ENCODE measurements around the gene CRLF1.
"Not testable (repeated sequence)": the region's sequence is repeated elsewhere in the genome, so short reads cannot be mapped to it uniquely, and the experiment has no call there.

CRLF1 gene

DNA sequence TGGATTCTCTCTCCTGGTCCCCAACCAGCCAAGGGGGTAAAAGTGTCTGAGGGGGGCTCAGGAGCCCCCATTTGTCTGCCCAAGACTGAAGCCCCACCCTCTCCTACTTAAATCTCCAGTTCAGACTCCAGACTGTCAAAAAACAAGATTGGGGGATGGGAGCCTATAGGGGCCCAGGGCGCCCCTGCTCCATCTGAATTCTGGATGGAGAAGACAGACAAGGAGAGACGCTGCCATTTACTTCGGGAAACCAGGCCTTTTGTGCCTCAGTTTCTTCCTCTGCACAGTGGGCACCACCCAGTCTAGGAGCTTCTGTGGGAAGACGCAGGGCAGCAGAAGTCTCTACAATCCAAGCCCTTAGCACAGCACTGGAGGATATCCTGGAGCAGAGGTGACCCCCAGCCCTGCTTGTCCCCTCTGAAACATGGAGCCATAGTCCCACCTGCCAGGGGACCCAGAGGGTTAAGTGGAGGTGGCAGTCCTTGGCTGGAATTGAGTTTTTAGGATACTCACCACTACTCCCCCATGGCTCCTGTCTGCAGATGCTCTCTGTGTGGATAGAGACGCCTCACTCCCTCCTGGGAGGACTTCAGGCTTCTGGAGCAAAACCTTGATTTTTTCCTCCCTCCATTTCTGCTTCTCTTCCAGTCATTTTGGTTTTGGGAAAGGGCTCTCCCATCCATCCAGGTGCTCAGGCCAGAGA, 1.7 kb upstream of the CRLF1 start:
- no peak for DNase-seq

DNA sequence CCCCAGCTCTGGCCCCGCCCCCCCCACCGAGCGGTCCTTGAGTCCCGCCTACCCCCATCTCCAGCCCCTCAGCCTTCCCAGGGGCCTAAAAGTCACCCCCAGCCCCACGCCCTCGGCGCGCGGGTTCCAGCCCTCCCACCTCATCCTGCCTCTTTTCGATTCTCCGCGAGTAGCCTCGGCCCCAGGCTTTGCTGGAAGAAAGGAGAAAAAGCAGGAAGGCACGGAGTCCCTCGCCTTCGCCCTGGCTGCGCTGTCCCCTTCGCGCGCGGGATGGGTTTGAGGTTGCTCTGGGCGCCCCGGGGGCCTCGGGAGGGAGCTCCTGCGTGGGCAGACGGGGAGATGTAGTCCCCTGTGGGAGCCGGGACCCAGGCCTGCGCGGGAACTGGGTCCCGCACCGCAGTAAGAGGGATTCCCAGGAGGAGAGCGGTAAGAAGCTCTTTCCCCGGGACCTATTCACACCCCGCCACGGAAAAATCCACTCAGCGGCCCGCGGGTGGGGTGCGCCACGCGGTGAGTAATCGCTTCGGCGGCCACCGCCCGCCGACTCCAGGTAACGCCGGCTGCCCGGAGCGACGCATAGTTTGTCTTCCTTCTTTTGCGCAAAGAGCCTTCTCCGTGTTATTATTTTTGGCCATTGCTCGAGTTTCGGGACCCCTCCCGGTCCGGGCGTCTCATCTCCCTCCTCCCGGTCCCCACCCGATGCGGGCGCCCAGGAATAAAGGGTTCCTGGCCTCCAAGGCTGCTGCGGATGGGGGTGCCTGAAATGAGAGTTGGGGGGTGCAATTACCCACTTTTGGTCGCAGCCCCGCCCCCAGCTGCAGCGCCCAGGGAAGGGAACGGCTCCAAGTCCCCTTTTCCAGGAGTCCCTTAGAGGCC, 865 bp upstream of the CRLF1 start:
- DNase-seq: no peak

DNA sequence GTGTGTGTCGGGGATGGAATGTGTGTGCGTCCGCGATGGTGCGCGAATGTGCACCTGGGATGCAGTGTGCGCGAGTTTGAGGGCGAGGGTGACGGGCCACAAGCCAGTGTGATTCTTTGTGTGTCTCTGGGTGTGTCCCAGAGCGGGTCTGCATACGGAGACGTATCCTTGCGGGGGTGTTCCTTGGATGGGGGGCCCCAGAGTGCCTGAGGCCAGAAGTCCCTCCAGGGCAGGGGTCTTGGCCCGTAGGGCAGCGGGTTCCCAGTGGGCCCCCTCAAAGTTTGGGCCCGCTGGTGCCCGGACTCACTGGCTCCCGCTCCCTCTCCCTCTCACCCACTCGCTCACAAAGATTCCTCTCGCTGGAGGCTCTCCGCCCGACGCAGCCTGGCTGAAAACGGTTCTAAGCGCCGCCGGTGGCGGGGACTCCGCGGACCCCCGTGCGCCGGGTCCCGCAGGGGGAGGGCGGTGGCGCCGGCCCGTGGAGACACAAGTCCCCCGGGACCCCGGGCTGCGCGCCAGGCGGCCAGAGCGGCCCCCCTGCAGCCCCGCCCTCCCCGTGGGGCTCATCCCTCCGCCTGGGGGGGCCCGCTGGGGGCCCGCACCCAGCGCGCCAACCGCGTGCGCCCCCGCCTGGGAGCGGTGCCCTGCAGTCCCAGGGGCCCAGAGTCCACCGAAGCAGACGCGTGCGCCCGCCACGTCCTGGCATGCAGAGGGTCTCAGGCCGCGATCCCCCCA, 886 bp downstream of the CRLF1 start:
- no peak for DNase-seq

DNA sequence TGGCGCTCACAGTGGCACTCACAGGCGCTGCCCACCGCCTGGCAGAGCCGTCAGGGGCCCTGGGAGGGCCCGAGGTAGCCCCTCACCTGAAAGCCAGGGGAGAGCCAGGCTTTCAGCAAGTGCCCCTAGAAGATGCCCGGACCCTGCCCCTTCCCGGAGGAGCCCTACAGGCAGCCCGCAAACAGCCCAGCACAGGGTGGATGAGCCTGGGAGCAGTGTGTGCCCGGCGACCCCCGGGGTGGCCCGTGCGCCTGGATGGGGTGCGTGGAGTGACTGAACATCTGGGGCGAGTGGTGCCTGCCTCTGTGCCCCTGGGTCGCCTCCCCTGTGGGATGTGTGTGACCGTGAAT, 1.4 kb downstream of the CRLF1 start:
- DNase-seq: no peak

DNA sequence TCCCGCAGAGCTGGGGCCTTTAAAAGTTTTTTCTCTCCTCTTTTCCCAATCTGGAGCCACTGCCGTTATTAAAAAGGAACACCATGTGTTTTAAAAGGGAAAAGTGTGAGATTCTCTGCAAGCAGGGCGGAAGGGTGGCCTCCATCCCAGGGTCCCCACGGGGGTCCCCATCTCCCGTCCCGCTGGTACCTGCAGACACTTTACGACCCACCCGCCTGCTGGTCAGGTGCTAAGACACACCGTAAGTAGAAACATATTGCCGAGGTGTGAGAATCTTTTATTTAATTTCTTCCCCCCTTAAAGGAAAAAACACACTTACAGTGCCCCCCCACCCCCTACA, 1.8 kb downstream of the CRLF1 start:
- no peak for DNase-seq

DNA sequence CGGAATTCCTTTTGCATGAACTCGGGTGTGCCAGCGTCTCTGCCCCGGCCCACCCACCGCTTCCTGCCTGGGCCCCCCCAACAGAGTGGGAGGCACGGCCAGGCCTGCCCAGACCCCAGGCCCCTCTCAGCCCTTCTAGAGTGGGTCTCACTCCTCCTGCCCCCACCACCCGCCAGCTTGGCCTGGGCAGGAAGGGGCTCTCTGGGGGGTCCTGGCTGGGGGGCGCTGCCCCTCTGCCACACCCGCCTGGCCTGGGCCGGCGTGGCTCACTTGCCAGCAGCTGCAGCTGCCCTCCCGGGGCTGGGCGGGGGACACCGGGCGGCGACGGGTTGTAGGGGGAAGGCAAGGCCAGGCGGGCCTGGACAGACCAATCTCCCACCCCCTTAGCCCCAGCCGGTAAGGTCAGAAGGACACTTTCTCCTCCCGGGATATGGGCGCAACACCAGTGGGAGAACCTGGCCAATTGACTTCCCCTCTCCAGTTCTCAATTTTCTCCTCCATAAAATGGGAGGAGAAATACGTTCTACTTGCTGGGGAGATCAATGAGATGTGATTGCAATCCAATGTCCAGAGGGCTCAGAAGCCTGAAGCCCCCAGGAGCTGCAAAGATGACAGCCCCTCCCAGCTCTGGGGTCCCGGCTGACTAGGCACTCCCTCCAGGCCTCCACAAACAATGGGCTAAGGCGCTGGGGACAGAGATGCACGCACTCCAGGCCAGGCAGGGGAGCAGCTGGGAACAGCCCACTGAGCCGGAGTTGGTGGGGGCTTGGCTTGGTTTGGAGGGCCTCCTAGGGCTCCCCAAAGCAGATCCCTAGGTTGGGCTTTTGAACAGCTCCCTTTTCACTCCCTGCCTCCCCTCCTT, 2.4 kb downstream of the CRLF1 start:
- DNase-seq: no peak

DNA sequence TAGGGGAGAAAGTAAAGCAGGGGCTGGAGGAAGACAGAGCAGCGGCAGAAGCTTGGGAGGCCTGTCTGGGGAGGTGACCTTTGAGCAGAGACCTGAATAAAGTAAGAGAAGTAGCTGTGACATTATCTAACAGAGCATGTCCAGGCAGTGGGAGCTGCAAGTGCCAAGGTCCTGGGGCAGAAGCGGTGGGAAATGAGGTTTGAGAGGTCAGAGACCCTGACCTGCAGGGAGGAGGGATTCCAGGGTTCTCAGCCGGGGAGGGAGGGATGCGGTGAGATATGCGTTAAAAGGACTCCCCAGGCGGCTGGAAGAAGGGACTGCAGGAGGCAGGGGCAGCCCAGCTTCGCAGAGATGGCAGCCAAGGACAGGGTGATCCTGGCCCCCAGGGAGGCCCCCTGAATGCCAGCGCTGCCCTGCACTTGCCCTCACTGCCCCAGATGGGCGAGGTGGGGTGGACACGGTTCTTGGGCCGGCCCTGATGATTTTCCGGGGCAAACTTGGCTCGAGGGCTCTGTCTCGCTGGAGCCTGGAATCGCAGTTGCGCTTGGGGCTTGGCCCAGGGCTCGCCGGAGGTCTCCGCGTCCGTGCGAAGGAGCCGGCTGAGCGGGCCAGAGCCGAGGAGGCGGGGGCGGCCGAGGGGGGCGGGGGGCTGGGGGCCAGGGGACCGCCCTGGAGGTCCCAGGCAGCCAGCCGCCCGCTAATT, 3.2 kb downstream of the CRLF1 start:
- DNase-seq: no peak

DNA sequence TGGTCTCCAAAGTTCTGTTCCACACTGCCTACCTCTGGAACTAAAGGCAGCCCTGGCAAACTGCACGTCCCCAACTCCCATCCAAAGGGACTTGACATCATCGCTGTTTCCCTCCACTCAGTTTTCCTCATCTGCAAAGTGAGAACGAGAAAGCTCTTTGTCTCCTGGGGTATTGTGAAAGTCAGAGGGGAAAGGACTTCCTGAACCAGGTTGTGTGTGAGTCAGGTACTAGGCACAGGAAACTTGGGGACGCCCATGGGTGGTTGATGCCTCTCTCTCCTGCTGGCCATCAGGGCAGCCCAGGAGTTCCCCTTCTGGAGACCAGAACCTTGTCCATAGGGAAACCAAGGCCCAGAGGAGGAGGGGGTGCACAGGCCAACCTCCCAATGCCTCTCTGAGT, 4.7 kb downstream of the CRLF1 start:
- DNase-seq: no peak

DNA sequence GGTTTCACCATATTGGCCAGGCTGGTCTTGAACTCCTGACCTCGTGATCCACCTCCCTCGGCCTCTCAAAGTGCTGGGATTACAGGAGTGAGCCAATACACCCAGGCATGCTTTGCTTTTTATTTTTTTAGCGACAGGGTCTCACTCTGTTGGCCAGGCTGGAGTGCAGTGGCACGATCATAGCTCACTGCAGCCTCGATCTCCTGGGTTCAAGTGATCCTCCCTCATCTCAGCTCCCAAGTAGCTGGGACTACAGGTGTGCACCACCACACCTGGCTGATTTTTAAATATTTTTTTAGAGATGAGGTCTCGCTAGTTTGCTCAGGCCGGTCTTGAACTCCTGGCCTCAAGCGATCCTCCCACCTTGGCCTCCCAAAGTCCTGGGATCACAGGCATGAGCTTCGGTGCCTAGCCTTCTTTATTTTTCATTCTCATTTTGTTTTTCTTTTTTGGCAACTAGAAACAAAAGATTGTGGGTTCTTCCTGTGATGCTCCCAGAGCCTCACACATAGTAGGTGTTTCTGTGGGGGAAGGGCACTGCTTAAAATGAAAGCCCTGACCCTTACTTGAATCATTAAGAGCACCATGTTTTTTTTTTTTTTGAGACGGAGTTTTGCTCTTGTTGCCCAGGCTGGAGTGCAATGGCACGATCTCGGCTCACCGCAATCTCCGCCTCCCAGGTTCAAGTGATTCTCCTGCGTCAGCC, 5.8 kb downstream of the CRLF1 start:
- not testable (repeated sequence) for DNase-seq

DNA sequence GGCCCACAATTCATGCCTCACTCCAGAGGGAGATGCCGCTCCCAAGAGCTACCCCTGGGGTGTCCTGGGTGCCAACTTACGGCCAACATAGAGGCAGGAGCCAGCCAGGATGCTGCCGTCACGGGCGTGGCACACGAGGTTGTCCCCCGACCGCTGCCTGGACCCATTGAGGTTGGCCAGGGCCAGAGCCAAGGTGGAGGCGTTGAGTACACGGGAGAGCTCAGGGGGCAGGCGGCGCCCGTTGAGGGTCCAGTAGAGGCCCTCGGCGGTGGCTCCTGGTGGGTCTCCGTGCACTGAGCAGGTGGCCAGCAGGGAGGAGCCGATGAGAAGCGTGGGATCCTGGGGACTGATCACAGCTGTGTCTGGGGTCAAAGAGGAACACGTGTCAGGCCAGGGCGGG, 7.1 kb downstream of the CRLF1 start:
- no peak for DNase-seq

DNA sequence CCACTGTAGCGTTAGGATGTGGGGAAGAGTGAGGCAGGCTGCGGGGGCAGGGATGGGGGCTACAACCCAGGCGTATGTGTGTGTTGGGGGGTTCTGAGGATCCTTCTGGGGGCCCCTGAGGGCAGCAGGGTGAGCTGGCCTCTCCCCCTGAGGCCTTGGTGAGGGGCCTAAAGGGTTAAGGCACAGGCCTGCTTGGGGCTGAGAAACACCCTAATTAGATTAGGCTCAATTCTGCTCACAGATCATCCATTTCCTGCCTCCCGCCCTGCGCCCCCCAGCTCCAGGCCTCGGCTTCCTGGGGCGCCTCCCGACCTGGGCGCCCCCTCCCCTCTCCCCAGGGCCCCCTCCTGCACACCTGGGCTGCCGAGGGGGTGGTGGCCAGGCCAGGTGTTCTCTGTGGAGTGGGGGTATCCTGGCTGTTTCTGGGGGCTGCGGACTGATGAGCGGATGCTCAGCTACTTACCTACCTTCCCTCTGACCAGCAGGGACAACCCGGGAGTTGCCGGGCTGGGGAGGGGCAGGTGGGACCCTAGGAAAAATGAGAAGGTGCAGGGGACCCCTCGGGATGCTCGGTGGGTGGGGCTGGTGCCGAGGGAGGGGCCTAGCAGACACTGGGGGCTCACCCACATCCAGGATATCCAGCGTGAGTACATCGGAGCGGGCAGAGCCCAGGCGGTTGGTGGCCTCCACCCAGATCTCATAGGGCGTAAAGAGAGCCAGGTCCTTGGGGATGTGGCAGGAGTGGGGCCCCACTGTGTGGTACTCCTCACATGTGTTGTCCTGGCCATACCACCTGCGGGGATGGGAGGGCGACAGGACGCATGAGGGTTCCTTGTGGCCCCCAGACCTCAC, 8.6 kb downstream of the CRLF1 start:
- DNase-seq: no peak

DNA sequence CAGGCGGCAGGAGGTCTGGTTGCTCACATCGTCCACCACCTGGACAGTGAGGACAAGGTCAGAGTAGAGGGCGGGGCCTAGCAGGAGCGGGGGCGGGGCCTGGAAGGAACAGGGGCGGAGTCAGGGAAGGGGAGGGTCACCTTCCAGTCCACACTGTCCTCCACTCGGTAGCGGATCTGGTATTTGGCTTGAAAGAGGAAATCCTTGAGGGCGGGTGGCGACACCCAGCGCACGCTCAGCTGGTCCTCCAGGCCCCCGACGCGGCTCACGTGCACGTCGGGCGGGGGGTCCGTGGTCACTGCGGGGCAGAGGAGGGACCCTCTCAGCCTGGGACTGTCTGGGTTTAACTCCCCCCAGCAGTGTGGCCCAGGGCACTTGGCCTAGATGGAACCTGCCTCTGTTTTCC, 9.8 kb downstream of the CRLF1 start:
- DNase-seq: peak; percentile 78

DNA sequence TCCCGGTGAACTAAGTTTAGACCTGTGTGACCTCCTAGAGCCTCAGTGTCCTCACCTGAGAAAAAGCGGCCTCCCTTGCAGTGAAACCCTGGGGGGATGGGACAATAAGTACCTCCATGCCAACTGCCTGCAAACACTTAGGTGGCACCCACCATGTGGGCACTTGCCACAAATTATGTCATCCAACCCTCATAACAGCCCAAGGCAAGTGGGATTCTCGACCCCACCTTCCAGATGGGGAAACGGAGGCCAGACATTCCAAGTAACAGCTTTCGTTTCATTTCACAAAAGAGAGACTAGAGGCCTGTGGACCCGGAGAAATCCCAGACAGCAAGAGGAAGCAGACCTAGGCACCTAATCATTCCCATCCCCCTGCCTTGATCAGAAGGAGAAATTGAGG, 11.1 kb downstream of the CRLF1 start:
- DNase-seq: no peak

DNA sequence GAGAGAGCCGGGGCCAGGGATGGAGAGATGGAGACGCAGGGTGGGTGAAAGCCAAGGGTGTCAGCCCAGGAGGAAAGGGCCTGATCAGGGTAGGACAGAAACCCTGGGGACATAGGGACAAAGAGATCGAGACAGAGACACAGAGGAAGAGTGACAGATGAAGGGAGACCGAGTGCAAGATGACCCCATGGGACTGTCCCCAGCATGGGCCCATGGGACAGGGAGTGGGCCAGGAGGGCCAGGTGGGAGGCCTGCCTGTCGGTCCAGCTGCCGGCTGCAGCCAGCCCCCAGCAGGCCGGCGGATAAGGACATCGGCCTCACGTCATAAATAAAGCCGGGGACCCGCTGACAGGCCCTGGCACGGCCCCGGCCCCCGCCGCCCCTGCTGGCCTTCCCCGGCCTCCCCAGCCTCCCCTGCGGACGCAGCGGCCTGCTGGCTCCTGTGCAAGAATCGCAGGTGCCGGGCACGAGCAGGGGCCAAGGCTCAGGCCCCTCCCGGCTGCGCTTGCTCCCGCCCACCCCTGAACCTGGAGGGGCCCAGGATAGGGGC, 11.7 kb downstream of the CRLF1 start:
- peak; percentile 23 for DNase-seq

DNA sequence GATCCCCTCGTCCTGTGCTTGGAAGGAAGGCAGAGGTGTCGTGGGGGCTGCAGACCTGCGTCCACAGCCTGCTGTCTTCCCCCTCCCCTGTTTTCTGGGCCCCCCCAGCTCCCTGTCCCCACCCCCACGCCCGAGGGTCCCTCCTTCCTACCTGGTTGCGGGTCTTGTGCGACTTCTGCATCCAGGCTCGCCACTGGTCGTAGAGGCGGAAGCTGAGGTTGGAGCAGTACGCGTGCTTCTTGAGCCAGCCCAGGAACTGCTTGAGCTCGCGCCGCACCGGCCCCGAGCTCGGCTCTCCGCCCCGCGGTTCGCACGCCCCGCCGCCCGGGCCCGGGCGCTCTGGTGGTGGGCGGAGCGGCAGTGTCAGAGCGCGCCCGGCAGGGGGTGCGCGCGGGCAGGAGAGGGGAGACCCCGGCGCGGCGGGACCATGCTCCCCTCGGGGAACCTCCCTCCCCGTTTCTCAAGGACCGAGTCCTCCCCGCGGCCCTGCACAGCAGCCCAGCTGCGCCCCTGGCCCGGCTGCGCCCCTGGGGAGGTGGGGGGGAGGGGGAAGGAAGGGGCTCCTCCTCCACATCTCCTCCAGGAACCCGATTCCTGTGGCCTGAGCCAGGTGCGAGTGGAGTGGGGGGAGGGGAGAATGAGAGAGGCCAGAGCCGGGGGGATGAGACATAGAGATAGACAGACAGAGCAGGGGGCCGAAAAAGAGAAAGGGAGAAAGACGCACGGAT, 12.3 kb downstream of the CRLF1 start:
- DNase-seq: no peak

DNA sequence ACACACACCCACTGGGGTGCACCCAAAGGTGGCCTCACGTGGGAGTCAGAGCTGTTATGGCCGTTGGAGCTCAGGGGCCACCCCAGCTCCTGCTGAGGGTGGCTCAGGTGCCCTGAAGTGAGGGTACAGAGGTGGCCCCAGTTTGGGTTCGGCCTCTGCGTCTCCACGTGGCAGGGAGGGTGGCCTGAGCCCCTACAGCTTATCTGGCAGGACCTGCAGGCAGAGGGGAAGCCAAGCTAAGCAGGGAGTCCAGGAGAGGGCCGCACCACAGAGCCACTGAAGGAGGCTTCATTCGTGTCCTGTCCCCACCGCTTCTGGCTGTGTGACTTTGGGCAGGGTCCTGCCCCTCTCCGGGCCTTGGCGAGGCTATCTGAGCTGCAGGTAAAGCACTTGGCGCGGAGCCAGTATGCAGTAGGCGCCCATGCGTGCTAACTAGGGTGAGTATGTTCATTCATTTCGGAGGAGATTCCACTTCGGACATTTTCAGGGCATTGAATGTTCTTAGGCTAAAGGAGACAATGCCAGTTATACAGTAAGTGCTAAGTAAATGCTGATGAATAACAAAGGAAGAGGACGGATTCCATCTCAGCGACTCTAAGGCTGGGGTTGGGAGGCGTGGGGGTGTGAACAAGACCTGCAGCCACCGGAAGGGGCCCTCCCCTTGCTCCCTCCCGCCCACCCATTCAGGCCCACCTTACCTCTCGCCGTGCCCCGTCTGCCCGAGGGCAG, 13.1 kb downstream of the CRLF1 start:
- no peak for DNase-seq

DNA sequence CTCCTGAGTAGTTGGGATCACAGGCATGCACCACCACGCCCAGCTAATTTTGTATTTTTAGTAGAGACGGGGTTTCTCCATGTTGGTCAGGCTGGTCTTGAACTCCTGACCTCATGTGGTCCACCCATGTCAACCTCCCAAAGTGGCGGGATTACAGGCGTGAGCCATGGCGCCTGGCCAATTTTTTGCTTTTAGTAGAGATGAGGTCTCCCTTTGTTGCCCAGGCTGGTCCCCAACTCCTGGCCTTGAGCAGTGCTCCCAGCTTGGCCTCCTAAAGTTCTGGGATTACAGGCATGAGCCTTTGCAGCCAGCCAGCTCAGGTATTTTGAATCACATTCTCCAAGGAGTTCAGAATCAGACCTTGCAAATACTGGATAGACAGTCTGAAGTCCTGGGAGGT, 13.9 kb downstream of the CRLF1 start:
- DNase-seq: not testable (repeated sequence)

DNA sequence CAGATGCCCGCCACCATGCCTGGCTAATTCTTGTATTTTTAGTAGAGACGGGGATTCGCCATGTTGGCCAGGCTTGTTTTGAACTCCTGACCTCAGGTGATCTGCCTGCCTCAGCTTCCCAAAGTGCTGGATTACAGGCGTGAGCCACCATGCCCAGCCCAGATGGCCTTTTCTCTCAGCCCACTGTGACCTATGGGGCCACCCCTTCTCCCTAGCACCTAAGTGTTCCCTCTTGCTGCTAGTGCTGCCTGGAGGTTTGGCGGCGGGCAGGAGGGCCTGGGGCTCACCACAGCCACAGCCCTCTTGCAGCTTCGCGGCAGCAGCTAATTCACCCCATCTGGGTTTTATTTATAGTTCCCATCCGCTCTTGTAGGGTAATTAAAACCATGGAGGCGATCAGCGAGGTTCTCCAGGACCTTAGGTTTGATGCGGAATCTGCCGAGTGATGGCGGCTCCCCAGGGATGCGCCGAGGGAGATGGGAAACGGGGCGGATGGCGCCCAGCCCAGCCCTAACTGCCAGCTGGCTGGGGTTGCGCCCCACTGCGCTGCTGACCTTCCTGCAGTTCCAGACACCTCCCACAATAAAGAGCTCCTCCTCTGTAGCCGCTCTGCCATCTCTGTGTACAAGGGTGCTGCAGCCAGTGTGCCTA, 14.7 kb downstream of the CRLF1 start:
- DNase-seq: no peak
